Trophoblast cell (in vitro differentiated cells and primary cell): ENCODE measurements around the gene RPS28. TPM values are rescaled to one million over a fixed set of nuclear protein-coding genes. Genes with fewer than 3 reads are reported as not detected.
"Not testable (repeated sequence)": the region's sequence is repeated elsewhere in the genome, so short reads cannot be mapped to it uniquely, and the experiment has no call there.

Experiments used
- DNase-seq, 2 donors: peaks; one replicate each; pipeline ENCODE4 v3.0.0-alpha.2; 2016
- H2AFZ ChIP-seq: 2 replicates; pipeline ENCODE4 v1.6.1; 2013; ENCODE audit warnings: low read length, moderate library complexity, mild to moderate bottlenecking; ENCODE audit not compliant: insufficient read depth, poor library complexity
- H2AK5ac ChIP-seq: 2 replicates; pipeline ENCODE4 v1.6.1; 2013; ENCODE audit warnings: mild to moderate bottlenecking, low read length
- H2BK120ac ChIP-seq: 2 replicates; pipeline ENCODE4 v1.6.1; 2013; ENCODE audit warnings: low read length, mild to moderate bottlenecking, moderate library complexity; ENCODE audit not compliant: insufficient read depth, poor library complexity
- H2BK12ac ChIP-seq: 2 replicates; pipeline ENCODE4 v1.6.1; 2013; ENCODE audit warnings: mild to moderate bottlenecking, low read length, moderate library complexity
- H2BK5ac ChIP-seq: 2 replicates; pipeline ENCODE4 v1.6.1; 2013; ENCODE audit warnings: low read length, low read depth, moderate library complexity, mild to moderate bottlenecking; ENCODE audit not compliant: poor library complexity
- H3K14ac ChIP-seq: 2 replicates; pipeline ENCODE4 v1.6.1; 2013; ENCODE audit warnings: mild to moderate bottlenecking, low read length
- H3K18ac ChIP-seq: 2 replicates; pipeline ENCODE4 v1.6.1; 2013; ENCODE audit warnings: mild to moderate bottlenecking, low read length
- H3K23ac ChIP-seq: 2 replicates; pipeline ENCODE4 v1.6.1; 2013; ENCODE audit warnings: low read length
- H3K27ac ChIP-seq: 2 replicates; pipeline ENCODE4 v1.5.1; 2013; ENCODE audit warnings: low read depth, mild to moderate bottlenecking, inconsistent platforms, low read length, moderate library complexity
- H3K27me3 ChIP-seq: 2 replicates; pipeline ENCODE4 v1.6.1; 2013; ENCODE audit warnings: inconsistent platforms, mild to moderate bottlenecking, low read length, moderate library complexity; ENCODE audit not compliant: insufficient read depth
- H3K36me3 ChIP-seq, 2 experiments: 1 replicate in 1 of 2; 2 replicates in 1 of 2; pipeline ENCODE4 v1.6.1; 2013; ENCODE audit warnings: low read length in 2 of 2, mild to moderate bottlenecking in 2 of 2, moderate library complexity in 1 of 2; ENCODE audit not compliant: insufficient read depth in 2 of 2, control insufficient read depth in 1 of 2
- H3K4ac ChIP-seq: 2 replicates; pipeline ENCODE4 v1.6.1; 2013; ENCODE audit warnings: low read depth, mild to moderate bottlenecking, low read length, moderate library complexity
- H3K4me1 ChIP-seq, 2 experiments: 1 replicate in 1 of 2; 2 replicates in 1 of 2; pipeline ENCODE4 v1.6.1; 2013; ENCODE audit warnings: low read length in 2 of 2, mild to moderate bottlenecking in 2 of 2, moderate library complexity in 1 of 2; ENCODE audit not compliant: insufficient read depth in 2 of 2, control insufficient read depth in 1 of 2
- H3K4me2 ChIP-seq: 2 replicates; pipeline ENCODE4 v1.6.1; 2013; ENCODE audit warnings: inconsistent platforms, mild to moderate bottlenecking, low read length, moderate library complexity
- H3K4me3 ChIP-seq: 2 replicates; pipeline ENCODE4 v1.5.1; 2013; ENCODE audit warnings: mild to moderate bottlenecking, low read depth, low read length, inconsistent platforms
- H3K79me1 ChIP-seq: one replicate; pipeline ENCODE4 v1.6.1; 2013; ENCODE audit warnings: low read length
- H3K79me2 ChIP-seq: 2 replicates; pipeline ENCODE4 v1.6.1; 2013; ENCODE audit warnings: low read length, mild to moderate bottlenecking; ENCODE audit not compliant: control insufficient read depth, insufficient read depth, poor library complexity
- H3K9ac ChIP-seq: 2 replicates; pipeline ENCODE4 v1.6.1; 2013; ENCODE audit warnings: mild to moderate bottlenecking, low read length
- H3K9me3 ChIP-seq: 2 replicates; pipeline ENCODE4 v1.6.1; 2013; ENCODE audit warnings: low read depth, mild to moderate bottlenecking, control low read depth, inconsistent platforms, low read length; ENCODE audit not compliant: insufficient read depth
- H4K12ac ChIP-seq: 2 replicates; pipeline ENCODE4 v1.6.1; 2013; ENCODE audit warnings: low read depth, mild to moderate bottlenecking, low read length, moderate library complexity
- H4K8ac ChIP-seq: 2 replicates; pipeline ENCODE4 v1.6.1; 2013; ENCODE audit warnings: low read depth, mild to moderate bottlenecking, low read length, moderate library complexity
- H4K91ac ChIP-seq: one replicate; pipeline ENCODE4 v1.6.1; 2013; ENCODE audit warnings: low read depth, mild to moderate bottlenecking, low read length, moderate library complexity
- WGBS: extraction: QIAGEN DNeasy Blood & Tissue Kit; methylation state at CpG from one replicate; pipeline ENCODE4 v1.1.7; 2013; ENCODE audit warnings: missing lambda C conversion rate; ENCODE audit not compliant: insufficient read length, insufficient coverage; ENCODE audit errors: extremely low coverage; 5-methylcytosine and 5-hydroxymethylcytosine counted together
- polyA plus RNA-seq: library from polyadenylated mRNA; stranded (reverse); fragments of 200-250 nt; gene quantifications from 2 replicates; pipeline ENCODE4 v1.2.3, GENCODE V29; 2013

Gene RPS28
- 1,437 and 1,442 TPM in 2 replicates for polyA plus RNA-seq

- Histone ChIP-seq H3K4me1 (peaks cover 8 to 9% of the 10 kb centered on the region in 2 experiments), H3K14ac (peak within 1 kb of the TSS; percentile 95), H2BK120ac (peak within 1 kb of the TSS; percentile 53), H3K79me1 (peaks cover 10% of the 10 kb centered on the region), H3K4me3 (peak within 1 kb of the TSS; percentile 90), H4K91ac (peak within 1 kb of the TSS; percentile 97), H4K12ac (peak within 1 kb of the TSS; percentile 98), H2BK5ac (peak within 1 kb of the TSS; percentile 73), H3K27me3 (no peaks in the 10 kb centered on the region), H3K27ac (peak within 1 kb of the TSS; percentile 9), H3K4me2 (peak within 1 kb of the TSS; percentile 95), H4K8ac (peak within 1 kb of the TSS; percentile 99), H3K9ac (peak within 1 kb of the TSS; percentile 97), H3K36me3 (peaks cover 25 to 27% of the 10 kb centered on the region in 2 experiments), H3K23ac (no peak within 1 kb of the TSS), H2AK5ac (peak within 1 kb of the TSS; percentile 36), H2BK12ac (no peak within 1 kb of the TSS), H3K18ac (peak within 1 kb of the TSS; percentile 42), H2AFZ (peak within 1 kb of the TSS; percentile 84), H3K79me2 (peaks cover 18% of the 10 kb centered on the region), H3K9me3 (no peaks in the 10 kb centered on the region), H3K4ac (peak within 1 kb of the TSS; percentile 59)
- no CpG with 5 or more reads among the region's 72 CpGs for WGBS
- peak; percentile 95 to 98 for DNase-seq
These were observed at the start of gene RPS28, which contains the start of gene NDUFA7 for GRCh38 chr19:8321067-8321985. Gene RPS28, plus strand, starts transcription at chr19:8321496. Its CDS starts 35 bp downstream, at chr19:8321531. Gene NDUFA7, minus strand, starts transcription at chr19:8321375. Its CDS starts 17 bp downstream, at chr19:8321358.

DNA sequence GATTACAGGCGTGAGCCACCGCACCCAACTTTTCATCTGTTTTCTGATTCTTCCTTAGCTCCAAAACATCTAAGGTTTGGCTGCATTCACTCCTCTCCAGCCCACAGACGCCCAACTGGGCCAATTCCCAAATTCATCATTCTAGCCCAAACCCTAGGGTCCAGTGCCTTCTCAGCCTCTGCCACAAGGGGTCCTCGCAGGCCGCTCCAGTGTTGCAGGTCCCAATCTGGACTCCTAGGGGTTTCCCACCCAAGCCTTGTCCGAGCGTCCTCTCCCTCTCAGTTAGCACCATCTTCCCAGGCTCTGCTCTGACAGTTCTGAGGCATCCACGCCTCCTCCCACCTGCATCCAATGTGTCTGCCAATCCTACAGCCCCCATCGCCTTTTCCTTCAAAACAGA, 44.8 kb upstream of the RPS28 start:
- H3K4me2 ChIP-seq, H3K36me3 ChIP-seq, H3K27me3 ChIP-seq, H2BK120ac ChIP-seq, H3K79me2 ChIP-seq, H3K4ac ChIP-seq, H2AFZ ChIP-seq, H3K27ac ChIP-seq, H4K8ac ChIP-seq, H3K9me3 ChIP-seq, H3K9ac ChIP-seq, H3K4me3 ChIP-seq, H2BK5ac ChIP-seq, H3K79me1 ChIP-seq, H3K4me1 ChIP-seq, DNase-seq, H2BK12ac ChIP-seq, H4K12ac ChIP-seq, H2AK5ac ChIP-seq, H4K91ac ChIP-seq, H3K23ac ChIP-seq, H3K18ac ChIP-seq, H3K14ac ChIP-seq: not testable (repeated sequence)
- no CpG with 5 or more reads among the region's 9 CpGs for WGBS

- not testable (repeated sequence) for H3K18ac ChIP-seq, H3K27me3 ChIP-seq, H3K4ac ChIP-seq, H2AFZ ChIP-seq, H3K9ac ChIP-seq, H3K4me1 ChIP-seq, H2BK5ac ChIP-seq, H4K91ac ChIP-seq, H3K14ac ChIP-seq, H3K4me2 ChIP-seq, H3K4me3 ChIP-seq, H4K12ac ChIP-seq, DNase-seq, H3K23ac ChIP-seq, H2BK120ac ChIP-seq, H4K8ac ChIP-seq, H2AK5ac ChIP-seq, H2BK12ac ChIP-seq, H3K36me3 ChIP-seq, H3K9me3 ChIP-seq, H3K79me1 ChIP-seq, H3K27ac ChIP-seq, H3K79me2 ChIP-seq
- no CpG with 5 or more reads among the region's 9 CpGs for WGBS
These were observed 30.0 kb upstream of the RPS28 start for GRCh38 chr19:8291337-8291736.

DNA sequence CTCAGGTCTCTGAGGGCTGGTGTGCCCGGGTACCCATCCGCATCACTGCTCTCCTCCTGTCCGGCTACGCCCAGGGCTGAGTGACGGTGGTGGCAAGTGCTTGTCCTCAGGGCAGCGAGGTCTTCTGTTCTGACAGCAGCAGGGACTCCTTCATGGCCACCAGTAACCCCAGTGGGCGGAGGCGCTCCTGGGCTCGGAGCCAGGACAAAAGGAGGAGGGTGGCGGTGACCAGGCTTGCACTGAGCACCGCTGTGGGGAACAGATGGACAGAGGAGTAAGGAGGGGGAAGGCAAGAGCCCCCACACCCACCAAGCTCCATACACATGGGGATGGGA, 19.0 kb upstream of the RPS28 start:
- Histone ChIP-seq H3K4ac (no peak overlapping the region), H3K36me3 (peaks cover 3 to 5% of the 10 kb centered on the region in 2 experiments), H3K9me3 (peaks cover 2% of the 10 kb centered on the region), H3K18ac (no peak overlapping the region), H3K27me3 (no peaks in the 10 kb centered on the region), H4K91ac (no peak overlapping the region), H3K14ac (no peak overlapping the region), H3K27ac (no peak overlapping the region), H3K9ac (no peak overlapping the region), H2AK5ac (no peak overlapping the region), H2BK120ac (no peak overlapping the region), H2AFZ (no peak overlapping the region), H2BK5ac (no peak overlapping the region), H3K79me1 (no peaks in the 10 kb centered on the region), H3K23ac (no peak overlapping the region), H4K8ac (no peak overlapping the region), H4K12ac (no peak overlapping the region), H2BK12ac (no peak overlapping the region), H3K4me1 (peaks cover under 1 to 3% of the 10 kb centered on the region in 2 experiments), H3K4me2 (no peak overlapping the region), H3K79me2 (no peaks in the 10 kb centered on the region), H3K4me3 (no peak overlapping the region)
- DNase-seq = no peak
- WGBS = no CpG with 5 or more reads among the region's 11 CpGs
